ENCODE data around the gene MMS22L.

GRCh38 chr6:97306544-97307320 is 23.7 kb upstream of the MMS22L start:
- TF ChIP-seq CTCF (optimal IDR thresholded peaks at IDR 0.05 in 1 of 3, IDR thresholded peaks at IDR 0.05 in 1 of 3, conservative IDR thresholded peaks at IDR 0.05 in 1 of 3; ENCODE audit: extremely low read depth in 1 of 3, insufficient read depth in 2 of 3, low read length in 3 of 3) (no peak), EZH2 (IDR thresholded peaks at IDR 0.05; ENCODE audit: low read length) (no peak)
